UCSD-AML1 (cell line): Measurements from ENCODE around the gene ERC2.

Source experiments
- DNase-seq: peaks from one replicate; lab custom pipeline; 2025; ENCODE audit not compliant: unreplicated experiment; lab: John Stamatoyannopoulos, UW

ERC2 gene

DNA sequence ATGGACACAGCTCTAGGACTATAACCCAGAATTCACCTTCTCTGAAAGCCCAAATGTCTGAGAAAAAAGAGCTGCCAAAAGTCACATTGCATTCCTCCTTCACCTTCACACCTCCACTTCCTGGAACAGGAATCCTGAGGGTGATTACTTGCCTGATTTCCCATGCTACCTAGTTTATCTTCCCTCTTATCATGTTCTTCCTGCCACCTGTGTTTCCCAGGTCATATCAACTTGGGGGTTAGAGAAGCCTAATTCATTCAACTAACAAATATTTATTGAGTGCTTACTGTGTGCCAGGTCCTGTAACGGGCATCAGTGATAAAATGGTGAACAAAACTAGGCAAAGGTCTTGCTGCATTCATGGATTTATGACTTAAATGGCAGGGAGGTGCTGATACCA lies 701.5 kb downstream of the ERC2 start:
- no peak for DNase-seq

DNA sequence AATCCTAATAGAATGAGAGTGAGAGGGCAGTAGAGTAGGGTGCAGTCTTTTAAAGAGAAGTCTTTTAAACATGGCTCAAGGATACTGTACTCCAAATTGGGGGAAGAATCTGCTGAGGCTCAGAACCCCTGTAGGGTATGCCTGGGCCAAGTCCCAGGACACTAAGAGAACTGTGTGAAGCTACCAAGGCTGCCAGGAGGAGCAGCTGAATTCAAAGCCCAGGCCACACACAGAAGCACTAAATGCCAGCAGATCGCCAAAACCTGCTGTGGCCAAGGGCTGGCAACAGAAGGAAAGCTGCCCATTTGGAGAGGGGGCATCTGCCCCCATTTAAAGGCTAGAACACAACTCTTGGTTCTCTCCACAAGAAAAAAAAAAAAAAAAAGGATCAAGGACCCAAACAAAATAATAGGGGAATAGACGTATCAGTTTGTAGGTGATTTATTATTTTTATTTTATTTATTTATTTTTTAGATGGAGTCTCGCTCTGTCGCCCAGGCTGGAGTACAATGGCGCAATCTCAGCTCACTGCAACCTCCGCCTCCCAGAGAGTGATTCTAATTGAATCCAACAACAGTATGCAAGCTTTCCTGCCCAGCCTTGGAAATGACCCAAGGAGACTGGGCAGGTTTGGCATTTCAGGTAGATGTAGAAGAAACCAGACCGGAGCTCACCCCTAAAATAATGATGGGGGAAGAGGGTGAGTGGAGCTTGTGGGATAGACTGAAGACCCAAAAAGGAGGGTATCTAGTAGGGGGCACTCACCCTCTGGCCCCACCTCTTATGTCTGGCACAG lies 702.2 kb downstream of the ERC2 start:
- DNase-seq = no peak

DNA sequence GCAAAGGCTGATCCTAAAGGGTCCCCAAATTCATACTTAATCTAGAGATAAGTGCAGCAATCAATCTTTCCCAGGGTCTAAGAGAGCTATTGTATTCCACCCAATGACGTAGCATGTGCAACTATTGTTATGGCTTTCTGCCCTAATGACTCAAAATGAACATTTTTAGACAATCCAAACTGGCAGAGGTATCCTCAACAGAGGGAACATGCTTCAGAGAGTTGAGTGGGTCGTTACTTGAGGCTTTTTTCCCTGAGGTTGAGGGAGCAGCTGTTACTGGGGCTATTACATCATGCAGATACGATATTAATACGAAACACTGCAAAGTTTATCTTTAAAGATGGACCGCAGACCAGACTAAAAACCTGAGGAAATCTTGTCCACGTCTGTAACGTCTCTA lies 702.9 kb downstream of the ERC2 start:
- DNase-seq = no peak

DNA sequence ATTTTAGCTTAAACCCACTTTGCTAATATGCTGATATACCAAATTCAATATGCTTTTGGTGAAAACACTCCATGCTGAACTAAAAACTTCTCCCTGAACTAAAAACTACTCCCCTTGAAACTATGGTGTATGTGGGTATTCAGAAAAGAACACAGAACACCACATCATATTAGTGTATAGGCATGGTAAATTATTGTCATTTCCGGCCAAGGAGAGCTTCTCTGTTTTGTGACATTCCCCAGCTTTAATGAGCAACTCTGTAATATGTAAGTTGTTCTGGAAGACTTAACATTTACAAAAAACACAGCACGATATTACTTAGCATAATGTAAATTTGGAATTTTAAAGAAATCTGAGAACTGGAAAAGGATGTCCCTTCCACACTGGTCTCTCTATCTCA lies 711.3 kb downstream of the ERC2 start:
- DNase-seq = no peak

DNA sequence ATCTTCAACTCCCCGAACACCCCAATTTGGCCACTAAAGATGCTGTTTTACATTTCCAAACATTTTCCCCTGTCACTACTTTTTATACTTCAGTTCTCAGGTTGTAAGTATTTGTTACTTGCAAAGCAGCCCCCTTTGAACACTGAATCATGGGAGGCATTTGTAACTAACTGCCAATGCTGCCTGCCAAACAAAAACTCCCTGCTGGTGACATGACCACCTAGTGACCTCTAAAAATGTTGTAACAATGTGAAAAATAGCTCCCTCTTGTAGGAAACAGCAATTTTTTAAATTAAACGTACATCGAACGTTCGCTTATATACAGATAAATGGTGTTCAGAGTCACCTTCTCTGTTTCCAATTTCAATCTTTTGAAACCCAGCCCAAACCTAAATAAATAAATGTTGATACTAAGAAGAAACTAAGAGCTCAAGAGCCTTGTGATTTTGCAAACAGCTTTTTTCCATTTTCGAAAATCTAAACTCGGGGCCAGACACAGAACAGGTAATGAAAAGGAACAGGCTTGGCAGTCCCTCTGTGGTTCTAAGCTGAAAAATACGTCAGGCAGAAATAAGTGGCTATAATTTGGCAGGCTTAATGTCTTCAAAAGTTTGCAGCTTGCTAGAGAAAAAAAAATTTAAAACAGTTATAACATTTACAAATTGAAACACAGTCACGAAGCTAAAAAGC lies 712.6 kb downstream of the ERC2 start:
- DNase-seq = no peak

DNA sequence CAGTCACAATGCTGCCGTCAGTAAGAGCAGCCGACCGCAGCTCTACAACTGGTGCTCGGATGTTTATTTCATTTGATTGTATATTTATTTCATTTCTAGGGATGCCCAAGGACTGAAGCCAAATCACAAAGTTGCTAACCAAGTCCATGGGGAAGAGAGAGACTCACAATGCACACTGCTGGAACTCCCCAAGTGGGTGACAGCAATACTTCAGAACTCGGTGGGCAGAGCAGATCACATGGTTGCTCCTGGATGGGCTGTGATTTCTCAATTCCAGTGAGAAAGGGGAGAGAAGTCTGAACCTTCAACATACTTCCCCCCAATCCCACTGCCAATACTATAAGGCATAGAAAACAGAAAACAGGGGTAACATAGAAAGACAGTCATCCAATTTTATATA lies 715.4 kb downstream of the ERC2 start:
- no peak for DNase-seq

DNA sequence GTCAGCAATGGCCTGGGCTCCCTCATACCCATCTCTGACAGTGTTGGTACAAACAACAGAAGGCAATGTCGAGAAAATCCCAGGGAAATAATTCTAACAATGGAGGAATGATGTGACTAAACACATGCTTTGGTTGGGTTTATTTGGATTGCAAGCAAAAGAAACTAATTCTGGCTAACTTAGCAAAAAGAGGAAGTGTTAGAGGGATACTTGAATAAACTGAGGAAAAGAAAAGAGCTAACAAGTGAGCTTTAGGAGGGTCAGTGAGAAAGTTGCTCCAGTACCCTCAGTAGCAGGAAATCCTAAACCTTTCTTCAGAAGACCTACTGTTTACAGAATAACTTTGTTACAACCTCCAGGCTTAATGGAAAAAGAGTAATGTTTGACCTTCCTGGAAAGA lies 716.5 kb downstream of the ERC2 start:
- no peak for DNase-seq

DNA sequence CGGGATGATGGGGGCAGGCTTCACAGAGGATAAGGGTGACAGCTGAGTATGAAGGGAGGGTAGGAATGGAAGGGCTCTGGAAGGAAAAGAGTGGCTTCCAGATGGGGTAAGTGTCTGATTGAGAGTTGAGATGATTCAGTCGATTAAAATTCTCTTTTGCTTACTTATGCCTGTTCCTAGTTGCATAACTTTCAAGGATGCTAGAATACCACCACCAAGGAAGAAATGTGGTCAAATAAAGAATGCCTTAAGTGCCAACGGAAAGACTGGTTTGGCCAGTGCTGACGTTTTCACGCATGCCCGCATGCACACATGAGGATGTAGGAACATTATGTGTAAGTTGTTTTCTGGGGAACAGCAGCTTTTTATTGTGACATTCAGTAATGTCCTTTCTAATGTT lies 717.7 kb downstream of the ERC2 start:
- no peak for DNase-seq

DNA sequence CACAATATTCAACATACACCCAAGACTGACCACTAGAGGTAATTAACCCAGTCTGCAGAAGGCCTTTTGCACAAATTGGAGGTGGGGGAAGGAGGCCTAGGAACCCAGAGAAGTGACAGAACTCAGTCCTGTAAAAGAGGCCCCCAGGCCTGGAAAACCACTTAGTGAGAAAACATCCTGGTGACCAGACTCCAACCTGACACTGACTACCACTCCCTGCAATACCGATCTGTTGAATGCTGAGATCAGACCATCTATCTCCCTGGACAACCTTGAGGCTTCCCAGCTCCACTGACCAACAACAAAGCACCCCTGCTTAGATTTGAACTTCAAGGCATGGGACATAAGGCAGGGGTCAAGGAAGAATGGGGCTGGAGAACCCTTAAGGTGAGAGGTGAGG lies 719.2 kb downstream of the ERC2 start:
- no peak for DNase-seq

DNA sequence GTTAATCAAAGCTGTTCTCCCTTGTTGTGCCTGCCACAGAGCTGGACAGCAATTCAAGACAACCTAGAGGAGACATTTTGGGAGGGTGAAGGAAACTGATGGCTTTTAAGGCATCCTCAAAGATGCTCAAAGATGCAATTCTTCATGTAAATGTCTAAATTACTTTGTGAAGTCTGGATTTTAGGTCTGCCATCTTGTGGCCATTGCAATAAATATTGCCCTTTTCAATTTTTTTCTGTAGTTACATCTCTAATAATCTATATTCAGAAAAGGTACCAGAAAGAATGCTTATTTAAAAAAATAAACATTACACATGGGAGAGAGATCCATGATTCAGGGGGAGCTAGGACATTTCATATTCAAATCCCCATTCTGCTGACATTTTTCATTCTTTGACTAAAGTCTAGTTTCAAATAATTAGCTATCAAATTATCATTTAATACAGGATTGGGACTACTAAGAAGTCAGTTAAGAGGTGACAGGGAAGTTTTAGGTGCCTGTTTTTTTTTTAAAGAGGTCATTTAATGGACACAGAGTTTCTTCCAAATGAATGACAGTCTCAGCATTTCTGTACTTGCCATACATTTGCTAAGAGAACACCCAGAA lies 721.4 kb downstream of the ERC2 start:
- no peak for DNase-seq

DNA sequence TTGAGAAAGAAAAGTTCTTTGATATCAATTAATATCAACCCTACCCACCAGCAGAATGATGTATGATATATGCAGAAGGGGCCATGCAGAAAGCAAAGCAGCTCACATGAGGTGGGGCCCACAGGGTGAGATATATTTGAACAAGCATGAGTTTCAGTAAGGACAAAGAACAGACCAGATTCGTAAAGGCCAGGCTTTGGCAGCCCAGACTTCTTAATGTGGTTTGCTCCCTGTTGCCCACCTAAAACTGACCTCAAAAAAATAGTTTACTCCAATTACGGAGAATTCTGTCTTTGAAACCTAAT lies 725.5 kb downstream of the ERC2 start:
- DNase-seq = no peak

DNA sequence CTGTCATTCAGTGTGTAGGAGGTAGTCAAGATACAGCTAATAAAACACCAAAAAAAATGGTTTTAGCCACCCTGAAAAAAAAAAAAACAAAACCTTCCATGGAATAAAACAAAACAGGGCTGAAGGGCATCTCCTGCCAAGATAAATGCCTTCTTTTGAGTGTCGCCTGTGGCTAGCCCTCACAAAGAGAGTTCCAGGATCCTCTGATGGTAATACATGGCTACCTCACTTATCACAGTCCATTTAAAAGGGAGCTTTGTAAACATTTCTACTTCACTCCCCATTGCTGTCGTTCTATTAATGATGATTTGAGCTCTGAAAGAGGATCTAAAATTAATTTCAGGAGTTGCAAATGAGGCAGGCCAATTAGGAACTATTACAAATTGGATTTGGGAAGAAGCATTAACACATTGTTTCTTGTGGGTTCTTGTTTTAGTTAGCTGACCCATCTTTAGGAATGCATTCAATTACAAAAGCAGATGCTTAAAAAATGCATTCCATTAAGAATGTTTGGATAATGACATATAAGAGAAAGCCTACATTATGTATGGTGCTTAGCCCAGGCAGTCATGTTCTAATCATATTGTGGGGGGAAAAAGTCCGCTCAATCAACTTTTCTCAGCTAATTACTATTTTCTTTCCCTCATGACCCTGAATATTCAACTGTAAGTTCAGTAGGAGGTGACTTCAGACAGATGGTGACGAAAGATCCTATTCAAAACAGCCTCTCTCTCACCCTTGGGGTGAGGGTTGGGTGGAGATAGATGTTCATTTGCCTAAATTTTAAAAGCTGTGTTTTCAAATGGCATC lies 726.0 kb downstream of the ERC2 start:
- DNase-seq = no peak

DNA sequence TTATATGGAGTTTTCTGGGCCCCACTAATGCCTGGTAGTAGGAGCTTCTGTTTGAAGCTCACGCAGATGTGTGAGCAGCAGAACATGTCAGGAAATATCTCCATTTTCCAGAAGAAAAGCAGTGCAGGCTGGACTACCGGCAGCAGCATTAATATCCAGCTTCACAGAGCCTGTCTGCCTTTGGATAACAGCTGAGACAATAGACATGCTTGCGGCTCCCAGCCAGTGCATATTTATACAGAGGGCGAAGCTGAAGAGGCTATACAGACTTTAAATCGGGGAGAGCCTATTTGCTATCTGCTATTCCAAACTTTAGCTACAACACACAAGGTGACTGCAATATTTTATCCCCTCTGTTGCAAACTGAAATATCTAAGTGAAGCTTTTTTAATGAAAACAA lies 731.1 kb downstream of the ERC2 start:
- DNase-seq = no peak

DNA sequence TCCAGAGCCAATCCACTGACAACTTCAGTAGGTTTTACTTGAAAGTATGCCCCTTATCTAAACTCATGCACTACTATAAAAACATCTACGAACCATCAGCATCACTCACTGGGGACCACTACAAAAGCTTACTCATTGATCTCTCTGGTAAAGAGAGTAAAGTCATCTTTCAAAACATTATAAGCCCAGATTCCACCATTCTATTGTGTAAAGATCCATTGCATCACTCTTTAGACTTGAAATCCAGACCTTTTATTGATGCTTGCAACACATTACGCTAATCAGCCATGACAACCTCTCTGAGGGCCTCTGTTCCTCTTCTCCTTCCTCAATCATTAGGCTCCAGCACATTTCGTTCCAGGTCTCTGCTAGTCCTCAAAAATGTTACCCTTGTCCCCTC lies 732.3 kb downstream of the ERC2 start:
- DNase-seq = no peak

DNA sequence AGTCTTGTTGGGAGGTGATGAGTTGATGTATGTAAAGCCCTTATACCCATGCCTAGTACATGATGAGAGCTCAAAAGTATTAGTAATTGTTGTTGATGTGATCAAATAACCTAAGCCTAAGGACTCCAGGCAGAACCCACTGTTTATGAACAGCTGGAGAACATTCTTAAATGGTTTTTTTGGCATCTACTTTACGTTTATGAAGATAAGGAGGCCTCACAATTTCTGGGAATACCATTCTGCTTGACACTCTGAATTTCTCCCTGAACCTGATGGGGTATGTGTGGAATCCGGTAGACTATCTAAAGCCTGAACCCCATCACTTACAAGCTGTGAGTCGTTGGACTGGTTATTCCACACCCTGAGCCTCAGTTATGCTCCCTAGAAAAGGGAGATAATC lies 736.5 kb downstream of the ERC2 start:
- DNase-seq = no peak

DNA sequence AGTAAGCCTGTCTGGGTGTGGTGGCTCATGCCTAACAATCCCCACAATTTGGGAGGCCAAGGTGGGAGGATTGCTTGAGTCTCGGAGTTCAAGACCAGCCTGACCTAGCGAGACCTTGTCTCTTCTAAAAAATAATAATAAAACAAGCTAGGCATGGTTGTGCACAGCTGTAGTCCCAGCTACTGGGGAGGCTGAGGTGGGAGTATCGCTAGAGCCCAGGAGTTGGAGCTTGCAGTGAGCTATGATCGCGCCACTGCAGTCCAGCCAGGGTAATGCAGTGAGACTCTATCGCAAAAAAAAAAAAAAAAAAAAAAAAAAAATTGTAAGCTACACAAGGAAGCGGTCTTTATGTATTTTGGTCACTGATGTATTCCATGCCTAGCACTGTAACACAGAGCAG lies 738.7 kb downstream of the ERC2 start:
- no peak for DNase-seq

DNA sequence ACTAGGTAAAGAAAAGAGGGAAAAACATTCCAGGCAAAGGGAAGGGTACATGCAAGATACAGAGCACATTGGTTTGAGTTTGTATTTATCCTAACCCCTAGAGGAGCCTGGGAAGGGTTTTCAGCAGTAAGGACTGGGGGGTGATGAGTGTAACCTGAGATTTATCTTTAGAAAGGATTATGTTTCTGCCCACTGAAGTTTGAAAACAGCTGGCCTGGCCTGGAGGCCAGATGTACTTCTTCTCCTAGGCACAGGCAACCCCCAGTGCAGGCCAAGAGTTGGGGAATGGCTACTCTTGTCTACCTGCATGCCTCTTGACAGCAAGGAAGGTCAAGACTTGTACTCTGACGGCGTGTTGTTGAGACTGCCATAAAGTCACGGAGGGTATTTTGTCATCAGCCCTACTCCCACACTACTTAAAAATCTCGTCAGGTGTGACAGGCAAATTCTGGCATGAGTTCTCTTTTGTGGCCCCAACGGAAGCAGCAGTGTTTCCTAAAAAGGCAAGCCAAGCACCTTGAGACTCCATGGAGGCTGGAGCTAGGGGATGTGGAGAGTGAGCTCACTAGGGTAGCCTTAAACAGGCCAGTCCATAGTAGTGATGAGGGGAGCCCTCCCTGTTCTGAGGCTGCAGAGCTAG lies 739.7 kb downstream of the ERC2 start:
- DNase-seq = no peak

DNA sequence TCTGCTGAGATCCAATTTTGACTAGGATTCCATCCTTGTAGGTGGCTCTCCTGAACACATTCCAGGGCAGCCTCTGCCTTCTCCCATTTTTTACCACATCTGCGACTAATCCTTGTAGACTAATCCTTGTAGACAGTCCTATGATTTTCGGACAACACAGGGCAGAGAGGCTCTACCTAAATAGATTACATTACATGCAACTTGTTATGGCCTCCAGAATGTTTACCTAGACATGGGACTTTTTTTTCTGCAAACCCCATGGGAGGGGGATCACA lies 741.8 kb downstream of the ERC2 start:
- no peak for DNase-seq

DNA sequence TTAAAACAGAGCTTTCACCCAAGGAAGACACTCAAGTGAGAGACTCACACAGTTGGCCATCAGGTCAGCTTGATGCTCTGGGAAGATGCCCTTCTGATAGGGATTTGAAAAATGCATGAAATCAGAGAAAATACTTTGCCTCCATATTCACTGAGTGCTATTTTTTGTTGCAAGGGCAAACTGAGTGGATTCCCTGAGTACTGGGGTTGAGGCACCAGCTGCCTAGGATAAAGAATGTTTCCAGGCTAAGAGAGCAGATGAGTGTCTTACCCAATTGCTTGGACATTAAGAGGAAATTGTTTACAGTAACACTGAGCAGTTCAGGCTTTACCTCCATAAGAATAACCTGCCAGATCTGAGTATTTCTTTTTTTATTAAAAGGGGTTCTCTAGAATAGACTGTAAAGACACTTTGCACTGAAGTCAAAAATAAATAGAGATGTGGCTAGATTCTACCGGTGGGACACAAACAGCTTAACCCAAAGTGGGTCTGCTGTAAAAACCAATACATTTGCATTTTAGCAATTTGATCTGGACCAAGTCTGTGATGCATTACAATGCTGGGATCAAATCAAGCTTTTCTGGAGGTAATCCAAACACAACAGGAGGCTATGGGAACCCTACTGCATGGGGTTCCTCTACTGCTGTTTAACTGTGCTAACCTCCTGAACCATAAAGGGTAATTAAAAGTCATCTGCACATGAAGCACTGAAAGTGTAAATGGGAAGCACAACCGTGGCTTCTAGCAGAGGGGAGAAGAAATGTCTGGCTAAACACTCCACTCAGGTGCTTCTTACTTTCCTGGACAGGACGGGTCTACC lies 742.4 kb downstream of the ERC2 start:
- no peak for DNase-seq

DNA sequence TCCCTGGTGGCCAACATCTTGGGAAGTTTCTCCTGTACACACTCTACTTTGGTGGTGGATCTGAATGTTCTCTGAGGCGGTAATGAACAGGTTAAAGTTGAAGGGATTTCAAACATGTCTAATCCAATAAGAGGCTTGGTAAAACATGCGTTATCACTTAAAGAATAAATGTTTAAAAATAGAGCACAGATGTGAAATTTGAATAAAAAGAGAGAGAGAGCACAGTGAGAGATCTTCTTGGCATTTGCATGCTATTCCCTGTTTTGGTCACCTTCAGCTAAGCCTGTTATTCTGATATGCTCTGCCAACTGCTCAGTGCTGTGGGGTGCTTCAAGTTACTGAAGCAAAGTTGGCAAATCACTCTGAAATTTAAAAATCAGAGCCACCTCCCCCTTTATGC lies 743.4 kb downstream of the ERC2 start:
- no peak for DNase-seq

DNA sequence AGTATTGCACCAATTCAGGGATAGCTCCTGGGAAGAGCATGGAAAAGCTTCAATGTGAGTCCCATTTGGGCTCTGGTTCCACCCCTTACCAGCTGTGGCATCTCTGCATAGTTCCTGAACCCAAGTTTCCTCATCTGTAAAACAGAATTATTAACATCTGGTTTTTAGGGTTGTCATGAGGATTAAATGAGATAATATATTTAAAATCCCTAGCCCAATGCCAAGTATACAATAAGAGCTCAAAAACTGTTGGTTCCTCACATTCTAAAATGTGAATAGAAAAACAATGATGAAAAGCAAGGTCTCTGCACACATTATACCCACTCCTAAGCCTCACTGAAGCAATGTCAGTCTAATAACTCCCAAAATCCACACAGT lies 743.9 kb downstream of the ERC2 start:
- DNase-seq = no peak
